GM13976 (cell line): ENCODE results near the gene HEATR1.
"Not testable (repeated sequence)": the region's sequence is repeated elsewhere in the genome, so short reads cannot be mapped to it uniquely, and the experiment has no call there.

Source experiments
- DNase-seq: peaks from one replicate; pipeline ENCODE4 v3.0.0; 2012; ENCODE audit warnings: low spot score
- in situ Hi-C: fragments of 300-500 bp; cut with MboI; formaldehyde crosslinking; loops from one replicate; pipeline ENCODE4 v1.12.0; 2022; ENCODE audit warnings: low sequenced_read_pairs, mixed read lengths, inconsistent platforms; ENCODE audit not compliant: unreplicated experiment
- TF ChIP-seq, protein P1 (sequence below): IDR thresholded peaks from 2 replicates; pipeline ENCODE4 v1.5.1; 2012; ENCODE audit warnings: borderline replicate concordance, mild to moderate bottlenecking; ENCODE audit not compliant: insufficient read depth; ENCODE audit errors: extremely low read depth, missing control alignments, control extremely low read depth

The HEATR1 gene

DNA sequence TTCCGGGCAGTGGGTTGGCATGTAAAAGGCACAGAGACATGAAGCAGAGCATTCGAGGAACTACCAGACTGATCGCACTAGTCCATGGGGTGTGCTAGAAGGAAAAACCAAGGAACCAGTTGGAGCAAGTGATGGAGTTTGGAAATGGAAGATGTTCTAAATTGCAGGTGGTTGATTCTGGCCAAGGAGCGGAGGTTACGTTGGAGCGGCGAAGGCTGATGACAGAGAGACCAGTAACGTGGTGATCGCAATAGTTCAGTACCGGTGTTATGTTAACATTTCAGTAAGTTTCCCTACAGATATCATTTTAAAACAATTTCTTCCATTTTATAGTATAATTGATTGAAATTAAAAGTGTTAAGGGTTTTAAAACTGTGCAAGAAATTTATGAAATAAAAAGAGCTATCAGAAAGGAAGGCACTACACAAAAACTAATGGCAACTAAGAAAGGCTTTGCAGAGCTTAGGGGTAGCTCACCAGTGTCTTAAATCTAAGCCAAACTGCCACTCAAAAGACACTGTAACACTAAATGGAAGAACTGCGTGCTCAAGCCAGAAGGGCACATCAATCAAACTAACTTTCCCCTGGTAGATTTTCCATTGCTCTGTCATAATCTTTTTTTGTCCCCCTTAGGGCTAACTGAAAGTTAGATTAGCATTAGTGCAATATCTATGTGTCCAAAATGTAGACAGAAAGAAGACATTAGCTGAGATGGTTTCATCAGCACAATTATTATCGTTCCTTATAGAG is 11.3 kb upstream of the HEATR1 start:
- DNase-seq: no peak
- in situ Hi-C loops: loop anchor here (25.0 kb wide), 2 partner anchors 247 to 772 kb away; no protein-coding TSS in a partner anchor
- TF ChIP-seq, protein P1, sequence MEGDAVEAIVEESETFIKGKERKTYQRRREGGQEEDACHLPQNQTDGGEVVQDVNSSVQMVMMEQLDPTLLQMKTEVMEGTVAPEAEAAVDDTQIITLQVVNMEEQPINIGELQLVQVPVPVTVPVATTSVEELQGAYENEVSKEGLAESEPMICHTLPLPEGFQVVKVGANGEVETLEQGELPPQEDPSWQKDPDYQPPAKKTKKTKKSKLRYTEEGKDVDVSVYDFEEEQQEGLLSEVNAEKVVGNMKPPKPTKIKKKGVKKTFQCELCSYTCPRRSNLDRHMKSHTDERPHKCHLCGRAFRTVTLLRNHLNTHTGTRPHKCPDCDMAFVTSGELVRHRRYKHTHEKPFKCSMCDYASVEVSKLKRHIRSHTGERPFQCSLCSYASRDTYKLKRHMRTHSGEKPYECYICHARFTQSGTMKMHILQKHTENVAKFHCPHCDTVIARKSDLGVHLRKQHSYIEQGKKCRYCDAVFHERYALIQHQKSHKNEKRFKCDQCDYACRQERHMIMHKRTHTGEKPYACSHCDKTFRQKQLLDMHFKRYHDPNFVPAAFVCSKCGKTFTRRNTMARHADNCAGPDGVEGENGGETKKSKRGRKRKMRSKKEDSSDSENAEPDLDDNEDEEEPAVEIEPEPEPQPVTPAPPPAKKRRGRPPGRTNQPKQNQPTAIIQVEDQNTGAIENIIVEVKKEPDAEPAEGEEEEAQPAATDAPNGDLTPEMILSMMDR: no peak

GRCh38 chr1:236612349-236612748 is 8.0 kb upstream of the HEATR1 start:
- in situ Hi-C loops: loop anchor here (25.0 kb wide), 2 partner anchors 250 to 775 kb away; no protein-coding TSS in a partner anchor
- DNase-seq: no peak
- TF ChIP-seq, protein P1: no peak

- in situ Hi-C loops: loop anchor here (25.0 kb wide), 2 partner anchors 253 to 778 kb away; no protein-coding TSS in a partner anchor
These were observed 4.8 kb upstream of the HEATR1 start for GRCh38 chr1:236608930-236609726.

DNA sequence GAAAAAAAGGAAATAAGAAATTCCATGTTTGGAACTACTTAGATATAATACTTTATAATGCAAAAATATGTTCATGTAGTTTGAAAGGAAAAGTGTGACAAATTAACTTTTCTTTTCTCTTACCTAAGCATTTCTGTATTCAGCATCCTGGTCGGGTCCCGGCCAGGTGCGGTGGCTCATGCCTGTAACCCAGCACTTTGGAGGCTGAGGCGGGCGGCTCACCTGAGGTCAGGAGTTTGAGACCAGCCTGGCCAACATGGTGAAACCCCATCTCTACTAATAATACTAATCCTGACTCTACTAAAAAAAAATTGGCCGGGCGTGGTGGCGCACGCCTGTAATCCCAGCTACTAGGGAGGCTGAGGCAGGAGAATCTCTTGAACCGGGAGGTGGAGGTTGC is 3.3 kb upstream of the HEATR1 start:
- in situ Hi-C loops: loop anchor here (25.0 kb wide), 2 partner anchors 255 to 780 kb away; no protein-coding TSS in a partner anchor
- not testable (repeated sequence) for DNase-seq

More at GRCh38 chr1:236608930-236609726, 4.8 kb upstream of the HEATR1 start:
- TF ChIP-seq, protein P1: peak; percentile 10
- DNase-seq: peak; percentile 24

- DNase-seq: no peak
- in situ Hi-C loops: loop anchor here (25.0 kb wide), 2 partner anchors 257 to 782 kb away; no protein-coding TSS in a partner anchor
- TF ChIP-seq, protein P1: no peak
These were observed 840 bp upstream of the HEATR1 start for GRCh38 chr1:236604905-236605806.

DNA sequence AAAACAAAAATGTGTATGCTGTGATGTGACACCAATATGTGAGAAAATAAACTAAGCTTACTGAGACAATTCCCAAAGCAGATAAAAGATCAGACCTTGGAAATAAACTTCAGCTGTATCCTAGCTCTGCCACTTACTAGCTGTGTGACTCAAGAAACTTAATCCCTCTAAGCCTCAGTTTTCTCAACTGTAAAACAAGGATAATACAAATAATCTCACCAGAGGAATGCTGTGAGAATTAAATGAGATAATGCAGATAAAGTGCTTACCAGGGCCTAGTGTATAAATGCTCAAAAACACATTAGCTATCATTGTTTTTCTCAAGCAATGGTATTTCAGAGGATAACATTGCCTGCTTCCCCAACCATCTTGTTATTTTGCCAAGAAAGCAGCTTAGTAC is 2.1 kb downstream of the HEATR1 start:
- TF ChIP-seq, protein P1: no peak
- no peak for DNase-seq
- in situ Hi-C loops: loop anchor here (25.0 kb wide), 2 partner anchors 260 to 785 kb away; no protein-coding TSS in a partner anchor
